ENCODE measurements around the gene ZHX3. TPM values are rescaled to one million over a fixed set of nuclear protein-coding genes. Genes with fewer than 3 reads are reported as not detected.

ZHX3 gene, protein sequence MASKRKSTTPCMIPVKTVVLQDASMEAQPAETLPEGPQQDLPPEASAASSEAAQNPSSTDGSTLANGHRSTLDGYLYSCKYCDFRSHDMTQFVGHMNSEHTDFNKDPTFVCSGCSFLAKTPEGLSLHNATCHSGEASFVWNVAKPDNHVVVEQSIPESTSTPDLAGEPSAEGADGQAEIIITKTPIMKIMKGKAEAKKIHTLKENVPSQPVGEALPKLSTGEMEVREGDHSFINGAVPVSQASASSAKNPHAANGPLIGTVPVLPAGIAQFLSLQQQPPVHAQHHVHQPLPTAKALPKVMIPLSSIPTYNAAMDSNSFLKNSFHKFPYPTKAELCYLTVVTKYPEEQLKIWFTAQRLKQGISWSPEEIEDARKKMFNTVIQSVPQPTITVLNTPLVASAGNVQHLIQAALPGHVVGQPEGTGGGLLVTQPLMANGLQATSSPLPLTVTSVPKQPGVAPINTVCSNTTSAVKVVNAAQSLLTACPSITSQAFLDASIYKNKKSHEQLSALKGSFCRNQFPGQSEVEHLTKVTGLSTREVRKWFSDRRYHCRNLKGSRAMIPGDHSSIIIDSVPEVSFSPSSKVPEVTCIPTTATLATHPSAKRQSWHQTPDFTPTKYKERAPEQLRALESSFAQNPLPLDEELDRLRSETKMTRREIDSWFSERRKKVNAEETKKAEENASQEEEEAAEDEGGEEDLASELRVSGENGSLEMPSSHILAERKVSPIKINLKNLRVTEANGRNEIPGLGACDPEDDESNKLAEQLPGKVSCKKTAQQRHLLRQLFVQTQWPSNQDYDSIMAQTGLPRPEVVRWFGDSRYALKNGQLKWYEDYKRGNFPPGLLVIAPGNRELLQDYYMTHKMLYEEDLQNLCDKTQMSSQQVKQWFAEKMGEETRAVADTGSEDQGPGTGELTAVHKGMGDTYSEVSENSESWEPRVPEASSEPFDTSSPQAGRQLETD
- total RNA-seq, result 23.4 and 31.6 TPM in 2 replicates

DNA sequence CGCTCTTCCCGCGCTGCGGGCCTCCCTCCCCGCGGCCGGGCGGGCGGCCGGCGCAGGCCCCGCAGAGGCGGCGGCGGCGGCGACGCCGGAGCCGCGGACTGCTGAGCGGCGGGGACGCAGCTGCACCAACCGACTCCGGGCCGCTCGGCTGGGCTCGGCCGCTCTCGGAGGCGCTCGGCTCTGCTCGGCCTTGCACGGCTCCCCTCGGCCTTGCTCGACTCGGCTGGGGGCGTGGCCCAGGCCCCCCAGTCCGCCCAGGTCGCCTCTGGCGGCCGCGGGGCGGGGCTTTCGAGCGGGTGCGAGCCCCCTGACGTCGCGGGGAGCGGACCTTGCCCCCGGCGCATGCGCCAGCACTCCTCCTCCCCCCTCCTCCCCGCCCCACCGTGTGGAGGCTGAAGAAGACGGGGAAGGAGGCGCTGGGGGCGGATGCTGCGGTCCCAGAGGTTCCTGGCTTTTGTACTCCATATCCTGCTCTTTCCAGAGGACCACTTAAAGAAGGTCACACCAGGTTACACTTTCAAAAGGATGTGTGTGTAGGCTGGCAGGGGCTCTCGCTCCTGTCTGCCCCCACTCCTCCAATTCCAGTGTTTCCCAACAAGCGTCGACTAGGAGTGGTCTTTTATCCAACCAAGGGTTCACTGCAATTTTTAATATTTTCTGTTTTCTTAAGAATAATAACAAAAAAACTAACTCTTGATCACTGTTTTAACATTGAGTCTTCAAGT lies at the start of gene ZHX3:
Gene ZHX3, minus strand, starts transcription at position 186 of the 725 bp plus-strand sequence. CDS start 112,815 bp downstream, outside the sequence.

DNA sequence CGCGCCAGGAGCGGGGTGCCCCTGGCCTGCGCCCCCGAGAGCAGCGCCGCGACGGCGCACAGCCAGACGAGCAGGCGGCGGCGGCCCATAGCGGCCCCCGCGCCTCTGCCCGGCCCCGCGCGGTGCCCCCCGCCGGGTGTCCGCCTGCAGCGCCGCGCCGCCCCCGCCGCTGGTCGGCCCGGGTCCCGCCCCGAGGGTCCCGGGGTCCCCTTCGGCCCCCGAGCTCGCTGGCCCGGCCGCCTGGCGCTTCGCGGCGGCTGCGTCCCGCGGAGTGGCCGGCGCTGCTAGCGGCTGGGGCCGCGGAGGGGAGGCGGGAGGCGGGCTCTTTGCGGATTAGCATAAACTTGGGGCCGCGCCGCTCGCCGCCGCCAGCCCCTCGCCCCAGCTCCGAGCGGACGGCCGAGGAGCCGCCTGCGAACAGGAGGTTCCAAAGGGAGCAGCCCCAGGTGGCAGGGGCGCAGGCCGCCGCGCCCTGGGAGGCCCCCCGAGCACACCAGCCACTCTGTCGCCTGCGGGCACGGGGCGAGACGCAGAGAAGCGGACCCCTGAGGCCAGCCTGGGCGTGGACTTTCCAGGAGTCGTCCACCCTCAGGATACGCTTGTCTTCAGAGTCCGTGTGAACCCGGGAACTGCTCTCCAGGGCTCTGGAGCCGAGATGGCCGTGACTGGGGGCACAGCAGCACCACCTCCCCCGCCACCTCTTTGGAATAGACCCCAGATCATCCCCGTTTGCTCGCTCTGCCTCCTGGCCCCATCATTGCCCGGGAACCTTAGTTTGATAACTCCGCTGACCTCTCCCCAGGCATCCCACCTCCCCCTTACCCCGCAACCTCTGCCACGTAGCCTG lies 49.2 kb upstream of the ZHX3 start, which contains the start of gene EMILIN3:
Gene EMILIN3, minus strand, starts transcription at position 273 of the 847 bp plus-strand sequence. Its CDS starts 184 bp downstream, at position 89.

GRCh38 chr20:41340327-41341055 lies 23.0 kb upstream of the ZHX3 start, which contains the start of gene LPIN3:
Gene LPIN3 (plus strand): TSS chr20:41340821. CDS start chr20:41345804, 4,983 bp downstream.

DNA sequence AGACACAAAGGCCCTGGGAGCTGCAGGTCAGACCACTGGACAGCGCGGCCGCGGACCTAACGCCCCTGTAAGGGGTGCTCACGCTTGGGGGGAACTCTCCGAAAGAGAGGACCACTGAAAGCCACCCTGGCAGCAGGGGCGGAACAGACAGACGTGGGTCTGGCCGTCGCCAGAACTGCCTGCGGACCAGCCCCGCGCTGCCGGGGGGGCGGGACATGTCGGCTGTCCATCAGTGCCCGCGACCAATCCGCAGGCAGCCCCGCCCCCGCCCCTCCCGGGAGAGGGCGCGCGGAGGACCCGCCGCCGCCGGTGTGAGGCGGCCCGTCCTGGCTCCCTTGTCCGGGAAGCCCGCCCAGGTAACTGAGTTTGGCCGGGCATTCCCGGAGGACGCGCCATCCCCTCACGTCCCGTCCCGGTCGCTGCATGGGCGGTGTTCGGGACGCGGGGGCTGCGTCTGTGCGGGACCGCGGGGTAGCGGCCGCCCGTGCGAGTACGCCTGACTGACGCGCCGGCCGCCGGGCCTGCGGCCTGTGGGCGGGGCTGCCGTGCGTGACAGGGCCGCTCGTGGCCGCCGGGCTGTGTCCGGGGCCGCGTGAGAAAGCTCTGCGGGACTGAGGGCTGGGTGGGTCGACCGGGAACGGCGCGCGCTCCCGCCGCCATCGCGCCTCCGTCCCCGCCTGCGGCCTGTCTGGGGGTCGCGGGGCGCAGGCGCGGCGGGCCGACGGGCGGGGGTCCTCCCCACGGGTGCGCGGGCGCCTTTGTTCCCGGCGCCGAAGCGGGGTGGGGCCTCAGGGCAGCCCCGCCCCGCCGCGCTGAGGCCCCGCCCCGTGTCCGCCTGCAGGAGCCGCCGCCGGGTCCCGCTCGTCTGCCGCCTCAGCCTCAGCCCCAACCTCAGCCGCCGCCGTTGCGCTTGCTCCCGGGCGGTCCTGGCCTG lies 180.6 kb downstream of the ZHX3 start, which contains the start of gene PLCG1:
Gene PLCG1, plus strand, starts transcription at position 864 of the 934 bp plus-strand sequence. CDS start 99 bp downstream, outside the sequence.

Other genes with a start within 250 kb of the ZHX3 start
- 53.1 and 53.5 TPM in 2 replicates for gene PLCG1, start 180.2 kb downstream of the ZHX3 start, total RNA-seq
- 3.4 and 13.9 TPM in 2 replicates for gene LPIN3, start 23.1 kb upstream of the ZHX3 start, total RNA-seq
- under 0.01 and 0.24 TPM in 2 replicates for gene EMILIN3, start 49.1 kb upstream of the ZHX3 start, total RNA-seq

Measured in epithelial cell of alveolus of lung (primary cell).